Stomach smooth muscle (tissue), 2 donors: ENCODE results near the gene EPHA3.

Source experiments
- H3K27ac ChIP-seq: one replicate; pipeline ENCODE4 v1.7.0; 2013; ENCODE audit warnings: mild to moderate bottlenecking, low read length, inconsistent platforms
- H3K27me3 ChIP-seq, 2 donors: one replicate each; pipeline ENCODE4 v1.7.0; 2013; ENCODE audit warnings: low read length in 2 of 2; ENCODE audit not compliant: insufficient read depth in 2 of 2, control insufficient read depth in 1 of 2
- H3K36me3 ChIP-seq, 2 donors: one replicate each; pipeline ENCODE4 v1.7.0; 2013; ENCODE audit warnings: low read length in 2 of 2; ENCODE audit not compliant: control insufficient read depth in 2 of 2, insufficient read depth in 2 of 2
- H3K4me1 ChIP-seq: one replicate; pipeline ENCODE4 v1.7.0; 2013; ENCODE audit warnings: low read length; ENCODE audit not compliant: control insufficient read depth, insufficient read depth
- H3K4me3 ChIP-seq, 2 donors: one replicate each; pipeline ENCODE4 v1.7.0; 2013; ENCODE audit warnings: low read length in 2 of 2
- H3K9ac ChIP-seq, 2 donors: one replicate each; pipeline ENCODE4 v1.7.0; 2013; ENCODE audit warnings: low read length in 2 of 2, mild to moderate bottlenecking in 1 of 2
- H3K9me3 ChIP-seq, 2 donors: one replicate each; pipeline ENCODE4 v1.7.0; 2013; ENCODE audit warnings: low read length in 2 of 2; ENCODE audit not compliant: control insufficient read depth in 2 of 2
- donor health status: healthy.
- donor health status: Pancreatic carcinoma.

The EPHA3 gene

GRCh38 chr3:89144080-89144479, 36.7 kb downstream of the EPHA3 start:
- Histone ChIP-seq H3K4me3 (no peak overlapping the region), H3K27me3 (no peaks in the 10 kb centered on the region), H3K36me3 (no peaks in the 10 kb centered on the region), H3K27ac (no peak overlapping the region), H3K9ac (no peak overlapping the region), H3K4me1 (peaks cover 3% of the 10 kb centered on the region), H3K9me3 (no peaks in the 10 kb centered on the region)

GRCh38 chr3:89145995-89146394, 38.6 kb downstream of the EPHA3 start:
- no peaks in the 10 kb centered on the region for H3K9me3 ChIP-seq
- H3K36me3 ChIP-seq, result no peaks in the 10 kb centered on the region
- H3K9ac ChIP-seq, result no peak overlapping the region
- H3K27ac ChIP-seq, result no peak overlapping the region
- peaks cover 3% of the 10 kb centered on the region for H3K4me1 ChIP-seq
- no peak overlapping the region for H3K4me3 ChIP-seq
- H3K27me3 ChIP-seq, result no peaks in the 10 kb centered on the region

- Histone ChIP-seq H3K9ac (no peak overlapping the region), H3K27ac (no peak overlapping the region), H3K4me1 (no peaks in the 10 kb centered on the region), H3K27me3 (no peaks in the 10 kb centered on the region), H3K9me3 (no peaks in the 10 kb centered on the region), H3K4me3 (no peak overlapping the region), H3K36me3 (no peaks in the 10 kb centered on the region)
Measured at GRCh38 chr3:89154416-89154815, 47.0 kb downstream of the EPHA3 start.

GRCh38 chr3:89155811-89156210, 48.4 kb downstream of the EPHA3 start:
- Histone ChIP-seq H3K4me1 (no peaks in the 10 kb centered on the region), H3K4me3 (peak overlapping the region; percentile 3 to 26), H3K9ac (no peak overlapping the region), H3K27ac (no peak overlapping the region), H3K27me3 (no peaks in the 10 kb centered on the region), H3K36me3 (no peaks in the 10 kb centered on the region), H3K9me3 (no peaks in the 10 kb centered on the region)

GRCh38 chr3:89157575-89157974, 50.2 kb downstream of the EPHA3 start:
- Histone ChIP-seq H3K36me3 (no peaks in the 10 kb centered on the region), H3K27me3 (no peaks in the 10 kb centered on the region), H3K4me1 (no peaks in the 10 kb centered on the region), H3K9ac (no peak overlapping the region), H3K9me3 (no peaks in the 10 kb centered on the region), H3K4me3 (no peak overlapping the region), H3K27ac (no peak overlapping the region)

GRCh38 chr3:89159605-89160004, 52.2 kb downstream of the EPHA3 start:
- Histone ChIP-seq H3K9me3 (no peaks in the 10 kb centered on the region), H3K4me3 (no peak overlapping the region), H3K36me3 (no peaks in the 10 kb centered on the region), H3K27ac (no peak overlapping the region), H3K27me3 (no peaks in the 10 kb centered on the region), H3K9ac (no peak overlapping the region), H3K4me1 (no peaks in the 10 kb centered on the region)

GRCh38 chr3:89164774-89165173, 57.4 kb downstream of the EPHA3 start:
- Histone ChIP-seq H3K27me3 (no peaks in the 10 kb centered on the region), H3K36me3 (no peaks in the 10 kb centered on the region), H3K27ac (no peak overlapping the region), H3K4me3 (no peak overlapping the region), H3K4me1 (no peaks in the 10 kb centered on the region), H3K9me3 (no peaks in the 10 kb centered on the region), H3K9ac (no peak overlapping the region)

- Histone ChIP-seq H3K4me3 (no peak overlapping the region), H3K9ac (no peak overlapping the region), H3K36me3 (no peaks in the 10 kb centered on the region), H3K9me3 (no peaks in the 10 kb centered on the region), H3K27ac (no peak overlapping the region), H3K4me1 (no peaks in the 10 kb centered on the region), H3K27me3 (no peaks in the 10 kb centered on the region)
Measured at GRCh38 chr3:89165636-89166263, 58.3 kb downstream of the EPHA3 start.

GRCh38 chr3:89171687-89172545, 64.5 kb downstream of the EPHA3 start:
- Histone ChIP-seq H3K4me3 (no peak overlapping the region), H3K36me3 (no peaks in the 10 kb centered on the region), H3K4me1 (no peaks in the 10 kb centered on the region), H3K27ac (no peak overlapping the region), H3K9me3 (no peaks in the 10 kb centered on the region), H3K9ac (no peak overlapping the region), H3K27me3 (no peaks in the 10 kb centered on the region)

- Histone ChIP-seq H3K27ac (no peak overlapping the region), H3K27me3 (no peaks in the 10 kb centered on the region), H3K9ac (no peak overlapping the region), H3K9me3 (no peaks in the 10 kb centered on the region), H3K36me3 (no peaks in the 10 kb centered on the region), H3K4me3 (no peak overlapping the region), H3K4me1 (no peaks in the 10 kb centered on the region)
Measured at GRCh38 chr3:89173546-89173945, 66.1 kb downstream of the EPHA3 start.
